Measurements from ENCODE around the gene MAP3K14.

Gene MAP3K14

GRCh38 chr17:45339646-45340605, 23.1 kb upstream of the MAP3K14 start:
- TF ChIP-seq SIN3A (IDR thresholded peaks at IDR 0.05; ENCODE audit: borderline replicate concordance, insufficient read depth, low read length) (no peak), REST (IDR thresholded peaks at IDR 0.05; ENCODE audit: insufficient read depth in 1 of 2, low read depth in 2 of 2, low read length in 2 of 2) (no peak), TAF1 (IDR thresholded peaks at IDR 0.05; ENCODE audit: borderline replicate concordance, insufficient read depth, low read length) (no peak), POLR2AphosphoS5 (IDR thresholded peaks at IDR 0.05; ENCODE audit: low read depth, low read length) (no peak), FOXP2 (optimal IDR thresholded peaks at IDR 0.05; ENCODE audit: borderline replicate concordance, extremely low read depth, extremely low read length, insufficient read depth) (no peak)

GRCh38 chr17:45338996-45339535, 22.2 kb upstream of the MAP3K14 start:
- no peak for TF ChIP-seq POLR2AphosphoS5 (IDR thresholded peaks at IDR 0.05; ENCODE audit: low read depth, low read length)
- TF ChIP-seq SIN3A (IDR thresholded peaks at IDR 0.05; ENCODE audit: borderline replicate concordance, insufficient read depth, low read length): no peak
- no peak for TF ChIP-seq REST (IDR thresholded peaks at IDR 0.05; ENCODE audit: insufficient read depth in 1 of 2, low read depth in 2 of 2, low read length in 2 of 2)
- TF ChIP-seq FOXP2 (optimal IDR thresholded peaks at IDR 0.05; ENCODE audit: borderline replicate concordance, extremely low read depth, extremely low read length, insufficient read depth): no peak
- TF ChIP-seq TAF1 (IDR thresholded peaks at IDR 0.05; ENCODE audit: borderline replicate concordance, insufficient read depth, low read length): no peak

- no peak for TF ChIP-seq REST (IDR thresholded peaks at IDR 0.05; ENCODE audit: insufficient read depth in 1 of 2, low read depth in 2 of 2, low read length in 2 of 2)
- TF ChIP-seq FOXP2 (optimal IDR thresholded peaks at IDR 0.05; ENCODE audit: borderline replicate concordance, extremely low read depth, extremely low read length, insufficient read depth): no peak
- TF ChIP-seq TAF1 (IDR thresholded peaks at IDR 0.05; ENCODE audit: borderline replicate concordance, insufficient read depth, low read length): no peak
- no peak for TF ChIP-seq POLR2AphosphoS5 (IDR thresholded peaks at IDR 0.05; ENCODE audit: low read depth, low read length)
- no peak for TF ChIP-seq SIN3A (IDR thresholded peaks at IDR 0.05; ENCODE audit: borderline replicate concordance, insufficient read depth, low read length)
These were observed 21.4 kb upstream of the MAP3K14 start for GRCh38 chr17:45338023-45338781.

- no peak for TF ChIP-seq SIN3A (IDR thresholded peaks at IDR 0.05; ENCODE audit: borderline replicate concordance, insufficient read depth, low read length)
- TF ChIP-seq REST (IDR thresholded peaks at IDR 0.05; ENCODE audit: insufficient read depth in 1 of 2, low read depth in 2 of 2, low read length in 2 of 2): no peak
- no peak for TF ChIP-seq POLR2AphosphoS5 (IDR thresholded peaks at IDR 0.05; ENCODE audit: low read depth, low read length)
- no peak for TF ChIP-seq FOXP2 (optimal IDR thresholded peaks at IDR 0.05; ENCODE audit: borderline replicate concordance, extremely low read depth, extremely low read length, insufficient read depth)
These were observed 19.8 kb upstream of the MAP3K14 start for GRCh38 chr17:45336390-45337182.

All from PFSK-1 (cell line).